HG02938 (cell line): ENCODE measurements around the gene ZBTB2.
"Not testable (repeated sequence)": the region's sequence is repeated elsewhere in the genome, so short reads cannot be mapped to it uniquely, and the experiment has no call there.

Experiments used
- ATAC-seq: cut with Tn5 transposase; IDR thresholded peaks from one replicate; pipeline ENCODE4 v1.9.1; 2021; ENCODE audit warnings: mild to moderate bottlenecking, moderate library complexity; ENCODE audit not compliant: unreplicated experiment

ZBTB2 gene

GRCh38 chr6:151374036-151374683, 17.2 kb downstream of the ZBTB2 start:
- ATAC-seq, result no peak

- ATAC-seq, result no peak
Measured at GRCh38 chr6:151372164-151372563, 19.2 kb downstream of the ZBTB2 start.

GRCh38 chr6:151370509-151371078, 20.8 kb downstream of the ZBTB2 start:
- ATAC-seq, result no peak

GRCh38 chr6:151365233-151365632, 26.1 kb downstream of the ZBTB2 start:
- no peak for ATAC-seq

DNA sequence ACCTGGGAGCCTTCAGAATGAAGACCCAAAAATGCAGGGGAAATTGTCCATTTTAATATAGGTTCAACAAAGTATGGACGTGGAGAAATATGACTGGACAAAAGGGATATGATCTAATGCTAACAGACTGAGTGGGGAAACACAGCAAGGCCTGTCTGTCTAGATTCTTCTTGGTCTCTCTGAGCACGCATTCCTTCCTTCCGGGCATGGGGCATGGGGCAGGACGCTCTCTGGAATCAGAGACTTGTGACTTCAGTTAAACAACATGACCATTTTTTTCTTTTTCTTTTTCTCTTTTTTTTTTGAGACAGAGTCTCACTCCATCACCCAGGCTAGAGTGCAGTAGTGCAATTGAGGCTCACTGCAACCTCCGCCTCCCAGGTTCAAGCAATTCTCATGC, 31.9 kb downstream of the ZBTB2 start:
- ATAC-seq, result no peak

GRCh38 chr6:151358475-151358874, 32.9 kb downstream of the ZBTB2 start:
- ATAC-seq, result no peak

- no peak for ATAC-seq
Measured at GRCh38 chr6:151357758-151358436, 33.5 kb downstream of the ZBTB2 start.

DNA sequence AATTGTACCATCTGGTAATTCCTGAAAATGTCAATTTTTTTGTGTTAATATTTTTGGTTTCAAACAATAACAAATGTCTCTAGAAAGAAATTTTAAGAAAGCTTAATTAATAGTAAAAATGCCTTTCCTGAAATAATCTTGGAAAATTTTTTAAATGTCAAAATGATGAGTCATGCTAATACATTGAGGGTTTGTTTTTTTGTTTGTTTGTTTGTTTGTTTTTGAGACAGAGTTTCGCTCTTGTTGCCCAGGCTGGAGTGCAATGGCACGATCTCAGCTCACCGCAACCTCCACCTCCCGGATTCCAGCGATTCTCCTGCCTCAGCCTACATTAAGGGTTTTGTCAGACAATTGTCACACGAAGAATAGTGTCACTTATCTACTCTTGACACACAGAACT, 34.4 kb downstream of the ZBTB2 start:
- not testable (repeated sequence) for ATAC-seq

GRCh38 chr6:151353795-151354194, 37.6 kb downstream of the ZBTB2 start:
- ATAC-seq, result no peak

DNA sequence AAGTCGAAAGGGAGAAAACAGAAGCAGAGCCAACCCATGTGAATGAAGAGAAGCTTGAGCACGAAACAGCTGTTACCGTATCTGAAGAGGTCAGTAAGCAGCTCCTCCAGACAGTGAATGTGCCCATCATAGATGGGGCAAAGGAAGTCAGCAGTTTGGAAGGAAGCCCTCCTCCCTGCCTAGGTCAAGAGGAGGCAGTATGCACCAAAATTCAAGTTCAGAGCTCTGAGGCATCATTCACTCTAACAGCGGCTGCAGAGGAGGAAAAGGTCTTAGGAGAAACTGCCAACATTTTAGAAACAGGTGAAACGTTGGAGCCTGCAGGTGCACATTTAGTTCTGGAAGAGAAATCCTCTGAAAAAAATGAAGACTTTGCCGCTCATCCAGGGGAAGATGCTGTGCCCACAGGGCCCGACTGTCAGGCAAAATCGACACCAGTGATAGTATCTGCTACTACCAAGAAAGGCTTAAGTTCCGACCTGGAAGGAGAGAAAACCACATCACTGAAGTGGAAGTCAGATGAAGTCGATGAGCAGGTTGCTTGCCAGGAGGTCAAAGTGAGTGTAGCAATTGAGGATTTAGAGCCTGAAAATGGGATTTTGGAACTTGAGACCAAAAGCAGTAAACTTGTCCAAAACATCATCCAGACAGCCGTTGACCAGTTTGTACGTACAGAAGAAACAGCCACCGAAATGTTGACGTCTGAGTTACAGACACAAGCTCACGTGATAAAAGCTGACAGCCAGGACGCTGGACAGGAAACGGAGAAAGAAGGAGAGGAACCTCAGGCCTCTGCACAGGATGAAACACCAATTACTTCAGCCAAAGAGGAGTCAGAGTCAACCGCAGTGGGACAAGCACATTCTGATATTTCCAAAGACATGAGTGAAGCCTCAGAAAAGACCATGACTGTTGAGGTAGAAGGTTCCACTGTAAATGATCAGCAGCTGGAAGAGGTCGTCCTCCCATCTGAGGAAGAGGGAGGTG, 38.7 kb downstream of the ZBTB2 start:
- no peak for ATAC-seq

- ATAC-seq, result no peak
Measured at GRCh38 chr6:151351731-151352130, 39.6 kb downstream of the ZBTB2 start.

DNA sequence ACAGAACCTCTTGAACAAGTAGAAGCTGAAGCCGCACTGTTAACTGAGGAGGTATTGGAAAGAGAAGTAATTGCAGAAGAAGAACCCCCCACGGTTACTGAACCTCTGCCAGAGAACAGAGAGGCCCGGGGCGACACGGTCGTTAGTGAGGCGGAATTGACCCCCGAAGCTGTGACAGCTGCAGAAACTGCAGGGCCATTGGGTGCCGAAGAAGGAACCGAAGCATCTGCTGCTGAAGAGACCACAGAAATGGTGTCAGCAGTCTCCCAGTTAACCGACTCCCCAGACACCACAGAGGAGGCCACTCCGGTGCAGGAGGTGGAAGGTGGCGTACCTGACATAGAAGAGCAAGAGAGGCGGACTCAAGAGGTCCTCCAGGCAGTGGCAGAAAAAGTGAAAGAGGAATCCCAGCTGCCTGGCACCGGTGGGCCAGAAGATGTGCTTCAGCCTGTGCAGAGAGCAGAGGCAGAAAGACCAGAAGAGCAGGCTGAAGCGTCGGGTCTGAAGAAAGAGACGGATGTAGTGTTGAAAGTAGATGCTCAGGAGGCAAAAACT, 40.1 kb downstream of the ZBTB2 start:
- no peak for ATAC-seq

DNA sequence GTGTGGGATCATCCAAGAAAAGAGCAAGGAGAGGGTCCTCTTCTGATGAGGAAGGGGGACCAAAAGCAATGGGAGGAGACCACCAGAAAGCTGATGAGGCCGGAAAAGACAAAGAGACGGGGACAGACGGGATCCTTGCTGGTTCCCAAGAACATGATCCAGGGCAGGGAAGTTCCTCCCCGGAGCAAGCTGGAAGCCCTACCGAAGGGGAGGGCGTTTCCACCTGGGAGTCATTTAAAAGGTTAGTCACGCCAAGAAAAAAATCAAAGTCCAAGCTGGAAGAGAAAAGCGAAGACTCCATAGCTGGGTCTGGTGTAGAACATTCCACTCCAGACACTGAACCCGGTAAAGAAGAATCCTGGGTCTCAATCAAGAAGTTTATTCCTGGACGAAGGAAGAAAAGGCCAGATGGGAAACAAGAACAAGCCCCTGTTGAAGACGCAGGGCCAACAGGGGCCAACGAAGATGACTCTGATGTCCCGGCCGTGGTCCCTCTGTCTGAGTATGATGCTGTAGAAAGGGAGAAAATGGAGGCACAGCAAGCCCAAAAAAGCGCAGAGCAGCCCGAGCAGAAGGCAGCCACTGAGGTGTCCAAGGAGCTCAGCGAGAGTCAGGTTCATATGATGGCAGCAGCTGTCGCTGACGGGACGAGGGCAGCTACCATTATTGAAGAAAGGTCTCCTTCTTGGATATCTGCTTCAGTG, 40.8 kb downstream of the ZBTB2 start:
- ATAC-seq, result no peak

DNA sequence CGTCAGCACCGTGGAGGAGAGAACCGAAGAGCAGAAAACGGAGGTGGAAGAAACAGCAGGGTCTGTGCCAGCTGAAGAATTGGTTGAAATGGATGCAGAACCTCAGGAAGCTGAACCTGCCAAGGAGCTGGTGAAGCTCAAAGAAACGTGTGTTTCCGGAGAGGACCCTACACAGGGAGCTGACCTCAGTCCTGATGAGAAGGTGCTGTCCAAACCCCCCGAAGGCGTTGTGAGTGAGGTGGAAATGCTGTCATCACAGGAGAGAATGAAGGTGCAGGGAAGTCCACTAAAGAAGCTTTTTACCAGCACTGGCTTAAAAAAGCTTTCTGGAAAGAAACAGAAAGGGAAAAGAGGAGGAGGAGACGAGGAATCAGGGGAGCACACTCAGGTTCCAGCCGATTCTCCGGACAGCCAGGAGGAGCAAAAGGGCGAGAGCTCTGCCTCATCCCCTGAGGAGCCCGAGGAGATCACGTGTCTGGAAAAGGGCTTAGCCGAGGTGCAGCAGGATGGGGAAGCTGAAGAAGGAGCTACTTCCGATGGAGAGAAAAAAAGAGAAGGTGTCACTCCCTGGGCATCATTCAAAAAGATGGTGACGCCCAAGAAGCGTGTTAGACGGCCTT, 41.6 kb downstream of the ZBTB2 start:
- no peak for ATAC-seq

DNA sequence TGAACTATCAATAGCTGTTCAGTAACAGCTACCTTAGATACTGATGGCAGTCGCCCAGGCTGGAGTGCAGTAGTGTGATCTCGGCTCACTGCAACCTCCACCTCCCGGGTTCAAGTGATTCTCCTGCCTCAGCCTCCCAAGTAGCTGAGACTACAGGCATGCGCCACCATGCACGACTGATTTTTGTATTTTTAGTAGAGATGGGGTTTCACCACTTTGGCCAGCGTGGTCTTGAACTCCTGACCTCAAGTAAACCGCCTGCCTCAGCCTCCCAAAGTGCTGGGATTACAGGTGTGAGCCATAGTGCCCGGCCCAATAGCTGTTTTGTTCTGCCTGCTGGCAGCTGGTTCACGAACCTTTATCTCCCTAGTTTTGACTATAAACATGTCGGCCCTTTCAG, 48.6 kb downstream of the ZBTB2 start:
- not testable (repeated sequence) for ATAC-seq

- ATAC-seq, result no peak
Measured at GRCh38 chr6:151341476-151342195, 49.7 kb downstream of the ZBTB2 start.

DNA sequence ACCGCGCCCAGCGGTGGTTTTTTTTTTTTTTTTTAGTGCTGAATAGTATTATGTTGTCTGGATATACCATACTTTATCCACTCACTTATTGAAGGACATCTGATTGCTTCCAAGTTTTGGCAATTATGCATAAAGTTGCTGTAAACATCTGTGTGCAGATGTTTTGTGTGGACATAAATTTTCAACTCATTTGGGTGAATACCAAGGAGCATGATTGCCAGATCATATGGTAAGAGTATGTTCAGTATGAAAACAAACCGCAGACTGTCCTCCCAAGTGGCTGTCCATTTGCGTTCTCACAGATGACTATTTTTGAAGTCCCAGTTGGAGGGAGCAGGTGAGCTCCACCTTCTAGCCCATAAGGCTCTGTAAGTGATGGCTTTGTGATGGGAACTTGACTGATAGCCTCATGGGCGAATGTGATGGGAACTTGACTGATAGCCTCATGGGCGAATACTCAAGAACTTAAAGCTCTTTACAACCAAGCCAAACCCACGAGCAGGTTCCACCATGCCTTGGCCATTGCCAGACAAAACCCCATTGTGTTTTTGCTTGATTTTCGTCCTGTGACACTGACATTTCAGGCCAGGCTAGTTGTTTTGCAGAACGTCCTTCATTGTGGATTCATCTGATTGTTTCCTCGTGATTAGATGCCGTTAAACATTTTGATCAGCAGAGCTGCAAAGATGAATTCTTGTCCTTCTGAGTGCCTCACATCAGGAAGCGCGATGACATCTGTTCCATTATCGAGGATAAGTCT, 51.0 kb downstream of the ZBTB2 start:
- no peak for ATAC-seq

GRCh38 chr6:151339369-151339768, 52.0 kb downstream of the ZBTB2 start:
- ATAC-seq, result no peak
